Duodenal mucosa (tissue), 2 donors: ENCODE measurements around the gene LMAN1L.

Source experiments
- H3K27ac ChIP-seq: one replicate; pipeline ENCODE4 v1.7.0; 2013; ENCODE audit warnings: low read depth, low read length
- H3K27me3 ChIP-seq, 2 donors: one replicate each; pipeline ENCODE4 v1.7.0; 2013; ENCODE audit warnings: low read length in 2 of 2, control low read depth in 1 of 2; ENCODE audit not compliant: insufficient read depth in 2 of 2, control insufficient read depth in 1 of 2
- H3K36me3 ChIP-seq, 2 donors: one replicate each; pipeline ENCODE4 v1.7.0; 2013; ENCODE audit warnings: low read length in 2 of 2, control low read depth in 1 of 2; ENCODE audit not compliant: insufficient read depth in 2 of 2, control insufficient read depth in 1 of 2
- H3K4me1 ChIP-seq, 2 donors: one replicate each; pipeline ENCODE4 v1.7.0; 2013; ENCODE audit warnings: low read length in 2 of 2, control low read depth in 1 of 2; ENCODE audit not compliant: insufficient read depth in 2 of 2, control insufficient read depth in 1 of 2
- H3K4me3 ChIP-seq, 2 donors: one replicate each; pipeline ENCODE4 v1.7.0; 2013; ENCODE audit warnings: low read length in 2 of 2, low read depth in 1 of 2
- H3K9ac ChIP-seq, 2 donors: one replicate each; pipeline ENCODE4 v1.7.0; 2013; ENCODE audit warnings: low read length in 2 of 2, low read depth in 1 of 2
- H3K9me3 ChIP-seq, 2 donors: one replicate each; pipeline ENCODE4 v1.7.0; 2013; ENCODE audit warnings: low read length in 2 of 2, control low read depth in 1 of 2; ENCODE audit not compliant: control insufficient read depth in 1 of 2

Gene LMAN1L

DNA sequence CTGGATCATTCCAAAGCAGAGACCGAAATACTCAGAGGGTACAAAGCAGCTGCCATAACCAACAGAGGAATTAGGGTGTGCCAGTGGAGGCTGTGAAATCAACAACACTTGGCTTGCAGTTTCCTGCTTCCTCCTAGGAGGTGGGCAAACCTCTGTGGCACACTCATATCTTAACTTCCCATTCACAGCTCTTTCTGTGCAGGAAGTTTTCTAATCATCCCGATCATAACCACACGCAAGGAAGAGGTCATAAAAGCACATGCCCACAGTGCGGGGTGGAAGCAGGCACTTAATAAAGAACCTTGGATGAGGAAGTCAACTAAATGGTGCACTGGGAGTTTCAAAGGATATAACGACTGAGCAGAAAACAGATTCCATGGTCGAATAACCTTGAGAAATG lies 55.4 kb downstream of the LMAN1L start:
- Histone ChIP-seq H3K9ac (peak overlapping the region in 1 of 2 donors; percentile 16), H3K36me3 (peaks cover 0 to 3% of the 10 kb centered on the region in 2 donors), H3K9me3 (no peaks in the 10 kb centered on the region), H3K27ac (peak overlapping the region; percentile 53), H3K4me1 (peaks cover 62 to 86% of the 10 kb centered on the region in 2 donors), H3K4me3 (peak overlapping the region in 1 of 2 donors; percentile 38), H3K27me3 (no peaks in the 10 kb centered on the region)

DNA sequence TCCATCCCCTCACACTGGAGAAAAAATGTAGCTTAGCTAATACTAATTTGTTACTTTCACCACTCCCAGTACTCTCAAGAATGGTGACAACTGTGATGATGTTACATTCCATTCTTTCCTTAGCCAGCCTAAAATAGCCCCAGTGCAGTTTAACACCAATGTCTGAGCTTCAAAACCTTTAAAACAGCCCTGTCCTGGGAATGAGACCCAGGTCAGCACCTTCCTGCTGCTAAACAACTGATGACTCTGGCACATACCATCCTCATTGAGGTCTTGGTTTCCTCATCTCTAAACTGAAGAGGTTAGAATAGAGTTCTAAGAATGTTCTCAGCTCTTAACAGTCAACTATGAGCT lies 56.7 kb downstream of the LMAN1L start:
- Histone ChIP-seq H3K9me3 (no peaks in the 10 kb centered on the region), H3K27ac (peak overlapping the region; percentile 84), H3K27me3 (no peaks in the 10 kb centered on the region), H3K9ac (peak overlapping the region; percentile 57 to 61), H3K36me3 (no peaks in the 10 kb centered on the region), H3K4me1 (peaks cover 61 to 84% of the 10 kb centered on the region in 2 donors), H3K4me3 (peak overlapping the region; percentile 54 to 60)

DNA sequence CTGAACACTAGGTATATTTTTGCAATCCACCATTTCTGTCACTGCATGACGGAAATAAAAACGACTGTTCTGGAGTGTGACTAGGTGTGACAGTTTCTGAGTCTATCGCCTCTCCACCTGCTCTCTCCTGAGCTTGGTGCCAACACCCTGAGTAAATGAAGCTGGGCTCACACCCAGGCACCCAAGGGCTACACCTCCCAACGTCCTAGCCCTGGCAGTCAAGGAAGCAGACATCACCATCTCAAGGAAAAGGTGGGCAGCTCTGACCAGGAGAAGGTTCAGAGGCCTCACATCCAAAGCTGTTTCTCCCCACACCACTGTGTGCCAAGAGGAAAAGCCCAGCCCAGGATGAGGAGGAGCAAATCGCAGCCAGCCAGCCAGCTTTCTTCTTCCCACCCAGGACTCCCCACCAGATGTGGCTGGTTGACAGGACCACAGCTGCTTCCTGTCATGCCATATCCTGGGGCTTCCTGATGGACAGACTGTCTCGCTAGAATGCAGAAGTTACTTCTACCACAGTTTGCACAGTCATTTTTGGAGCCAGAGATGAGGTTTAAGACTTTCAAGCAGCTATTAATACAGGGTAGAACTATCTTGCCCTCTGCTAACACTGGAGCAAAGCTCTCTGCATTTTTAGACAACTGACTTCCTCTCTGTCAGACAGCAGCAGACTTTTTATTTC lies 57.2 kb downstream of the LMAN1L start:
- Histone ChIP-seq H3K9ac (peak overlapping the region; percentile 57 to 61), H3K36me3 (no peaks in the 10 kb centered on the region), H3K4me3 (peak overlapping the region; percentile 54 to 60), H3K4me1 (peaks cover 58 to 80% of the 10 kb centered on the region in 2 donors), H3K27ac (peak overlapping the region; percentile 84), H3K27me3 (no peaks in the 10 kb centered on the region), H3K9me3 (no peaks in the 10 kb centered on the region)

DNA sequence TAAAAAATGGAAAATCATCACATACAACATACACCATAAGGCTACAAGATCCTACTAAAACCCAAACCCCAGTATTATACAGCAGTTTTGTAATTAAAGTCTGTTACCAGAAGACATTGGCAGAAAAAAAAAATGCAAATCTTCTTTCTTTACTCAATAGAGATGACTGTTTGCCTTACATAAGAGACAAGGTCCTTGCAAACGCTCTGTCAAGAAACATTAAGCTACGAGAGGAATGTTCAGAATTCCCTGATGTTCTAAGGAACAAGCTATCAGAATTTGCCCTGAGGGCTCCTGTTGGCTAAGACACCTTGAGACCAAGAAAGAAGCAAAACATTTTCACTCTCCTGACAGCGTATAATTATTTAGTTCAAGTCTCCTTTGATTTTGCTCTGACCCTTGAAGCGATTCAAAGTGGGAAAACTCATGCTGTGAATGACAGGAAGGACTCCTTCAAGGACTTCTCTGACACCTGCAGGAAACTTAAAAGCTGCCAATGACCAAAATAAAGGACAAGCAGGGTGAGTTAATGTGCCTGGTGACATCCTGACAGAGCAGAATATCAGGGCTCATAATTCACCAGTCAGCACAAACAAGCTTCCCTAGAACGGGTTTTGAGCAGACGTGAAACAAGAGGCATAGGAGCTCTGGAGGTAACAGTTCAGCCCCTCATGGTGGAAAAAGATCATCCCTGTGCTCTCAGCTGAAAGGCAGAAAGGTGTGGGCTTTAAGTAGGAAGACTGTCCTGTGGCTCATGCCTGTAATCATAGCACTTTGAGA lies 58.0 kb downstream of the LMAN1L start:
- H3K9me3 ChIP-seq = no peaks in the 10 kb centered on the region
- H3K9ac ChIP-seq = peak overlapping the region; percentile 57 to 61
- H3K27ac ChIP-seq = peak overlapping the region; percentile 84
- no peaks in the 10 kb centered on the region for H3K27me3 ChIP-seq
- peaks cover 54 to 76% of the 10 kb centered on the region in 2 donors for H3K4me1 ChIP-seq
- H3K4me3 ChIP-seq = peak overlapping the region; percentile 54 to 60
- no peaks in the 10 kb centered on the region for H3K36me3 ChIP-seq

DNA sequence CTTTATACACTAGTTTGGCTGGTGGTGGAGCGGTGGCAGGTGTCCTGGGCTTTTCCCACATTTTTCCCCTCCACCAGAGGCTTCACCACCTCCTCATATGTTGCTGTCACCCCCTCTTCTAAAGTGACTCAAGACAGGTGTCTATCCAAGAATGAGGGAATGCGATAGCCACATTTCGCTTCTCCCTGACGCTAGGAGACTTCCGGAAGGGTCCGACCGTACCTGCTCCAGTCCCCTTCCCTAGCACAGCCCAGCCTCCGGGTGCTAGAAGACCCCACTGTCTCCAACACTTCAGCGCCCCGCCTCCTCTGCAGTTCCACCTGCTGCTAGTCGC lies 60.0 kb downstream of the LMAN1L start:
- peak overlapping the region; percentile 81 to 92 for H3K9ac ChIP-seq
- no peaks in the 10 kb centered on the region for H3K36me3 ChIP-seq
- peak overlapping the region; percentile 94 for H3K27ac ChIP-seq
- no peaks in the 10 kb centered on the region for H3K27me3 ChIP-seq
- H3K4me1 ChIP-seq = peaks cover 39 to 56% of the 10 kb centered on the region in 2 donors
- no peaks in the 10 kb centered on the region for H3K9me3 ChIP-seq
- peak overlapping the region; percentile 92 to 97 for H3K4me3 ChIP-seq

DNA sequence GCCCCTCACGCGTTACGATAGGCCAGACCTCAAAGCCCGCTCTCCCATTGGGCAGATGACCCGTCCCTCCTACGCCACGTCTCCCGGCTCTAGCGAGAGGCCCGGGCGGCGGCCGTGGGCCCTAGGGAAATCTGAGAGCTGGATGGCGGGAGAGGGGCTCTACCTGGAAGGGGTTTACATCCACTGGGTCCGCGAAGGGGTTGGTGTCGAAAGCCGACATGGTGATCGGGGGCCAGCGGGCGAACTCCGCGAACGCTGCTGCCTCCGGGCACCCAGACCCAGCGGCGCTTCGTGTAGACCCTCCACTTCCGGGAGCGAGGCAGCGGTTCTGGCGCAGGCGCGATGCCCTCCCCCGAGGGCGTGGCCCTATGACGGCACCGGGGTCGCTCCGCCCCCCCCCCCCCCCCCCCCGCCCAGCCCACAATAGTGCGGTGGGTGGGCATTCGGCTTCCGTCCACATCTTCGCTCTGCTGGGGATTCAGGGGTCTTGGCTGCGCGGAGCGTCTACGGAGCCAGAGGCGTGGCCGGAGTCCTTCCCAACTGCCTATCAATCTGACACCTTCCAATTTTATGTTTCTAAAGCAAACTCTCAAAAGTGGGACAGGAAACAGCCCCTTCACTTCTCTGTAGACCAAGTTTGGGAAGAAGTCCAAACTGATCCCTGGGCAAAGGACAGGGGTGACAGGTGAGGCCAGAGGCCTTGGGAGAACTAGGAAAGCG lies 60.6 kb downstream of the LMAN1L start, which contains the start of gene SCAMP2:
TSS of gene SCAMP2 (minus strand) at position 330 of the 720 bp plus-strand sequence. CDS start at position 220, 110 bp downstream.
- Histone ChIP-seq H3K9me3 (no peaks in the 10 kb centered on the region), H3K4me3 (peak within 1 kb of the TSS; percentile 92 to 97), H3K4me1 (peaks cover 34 to 51% of the 10 kb centered on the region in 2 donors), H3K9ac (peak within 1 kb of the TSS; percentile 81 to 92), H3K36me3 (no peaks in the 10 kb centered on the region), H3K27ac (peak within 1 kb of the TSS; percentile 94), H3K27me3 (no peaks in the 10 kb centered on the region)

DNA sequence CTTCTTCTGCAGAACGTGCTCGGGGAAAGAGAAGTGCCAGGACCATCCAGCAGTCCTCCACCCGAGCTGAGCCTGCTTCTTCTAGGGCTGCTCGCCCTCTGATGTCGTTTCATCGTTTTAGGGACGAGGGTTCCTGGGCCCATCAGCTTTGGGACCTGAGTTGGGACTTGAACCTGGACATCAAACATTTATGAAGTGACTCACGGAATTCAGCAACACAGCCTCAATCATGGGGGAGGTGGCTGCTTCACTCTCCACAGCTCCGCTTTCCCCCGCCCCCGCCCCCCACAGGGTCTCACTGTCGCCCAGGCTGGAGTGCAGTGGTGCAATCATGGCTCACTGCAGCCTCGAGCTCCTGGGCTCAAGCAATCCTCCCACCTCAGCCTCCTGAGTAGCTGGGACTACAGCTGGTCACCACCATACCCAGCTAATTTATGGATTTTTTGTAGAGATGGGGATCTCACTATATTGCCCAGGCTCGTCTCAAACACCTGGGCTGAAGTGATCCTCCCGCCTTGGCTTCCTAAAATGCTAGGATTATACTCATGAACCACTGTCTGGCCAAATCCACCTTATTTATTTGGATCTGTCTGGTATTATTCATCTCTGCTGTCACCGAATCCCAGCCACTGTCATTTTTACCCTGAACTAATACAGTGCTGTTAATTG lies 61.3 kb downstream of the LMAN1L start:
- no peaks in the 10 kb centered on the region for H3K36me3 ChIP-seq
- H3K27ac ChIP-seq = no peak overlapping the region
- no peaks in the 10 kb centered on the region for H3K27me3 ChIP-seq
- peak overlapping the region; percentile 92 to 97 for H3K4me3 ChIP-seq
- peaks cover 27 to 44% of the 10 kb centered on the region in 2 donors for H3K4me1 ChIP-seq
- H3K9ac ChIP-seq = peak overlapping the region; percentile 81 to 92
- H3K9me3 ChIP-seq = no peaks in the 10 kb centered on the region
